ENCODE results near the gene JAKMIP1.

Gene JAKMIP1

DNA sequence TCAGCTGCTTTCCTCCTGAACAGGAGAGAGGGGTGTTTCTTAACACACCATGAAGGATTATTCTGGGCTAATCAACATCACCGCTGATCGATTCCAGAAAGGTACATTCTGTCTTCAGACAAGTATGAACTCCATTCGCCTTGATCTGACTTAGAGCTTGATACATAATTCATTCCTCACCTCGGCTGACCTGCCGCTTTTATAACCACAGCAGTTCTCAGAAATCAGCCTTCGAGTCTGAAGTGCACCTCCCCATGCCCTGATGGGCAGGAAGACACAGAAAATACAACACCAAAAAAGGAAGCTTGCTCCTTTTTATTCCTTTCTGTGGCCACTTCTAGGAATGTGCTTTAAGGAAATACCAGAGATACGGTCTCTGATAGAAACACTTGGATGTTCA is 85.7 kb downstream of the JAKMIP1 start:
- FAIRE-seq = no peak

DNA sequence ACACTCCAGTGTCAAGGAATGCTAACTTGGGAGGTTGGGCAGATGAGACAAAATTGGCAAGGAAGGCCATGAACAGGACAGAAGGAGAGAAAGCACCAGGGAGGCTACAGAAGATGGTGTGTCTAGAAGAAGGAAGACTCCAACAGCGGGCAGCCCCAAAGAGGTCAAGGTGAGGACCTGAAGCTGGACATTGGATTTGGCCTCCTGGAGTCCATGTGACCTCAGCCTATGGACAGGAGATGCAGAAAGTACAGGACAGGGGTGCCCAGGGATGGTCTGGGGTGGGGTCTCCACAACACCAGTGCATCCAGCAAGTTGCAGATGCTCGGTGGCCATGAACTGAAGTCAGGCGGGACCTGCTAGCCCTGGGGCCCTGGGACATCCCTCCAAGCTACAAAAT is 86.2 kb downstream of the JAKMIP1 start:
- no peak for FAIRE-seq

DNA sequence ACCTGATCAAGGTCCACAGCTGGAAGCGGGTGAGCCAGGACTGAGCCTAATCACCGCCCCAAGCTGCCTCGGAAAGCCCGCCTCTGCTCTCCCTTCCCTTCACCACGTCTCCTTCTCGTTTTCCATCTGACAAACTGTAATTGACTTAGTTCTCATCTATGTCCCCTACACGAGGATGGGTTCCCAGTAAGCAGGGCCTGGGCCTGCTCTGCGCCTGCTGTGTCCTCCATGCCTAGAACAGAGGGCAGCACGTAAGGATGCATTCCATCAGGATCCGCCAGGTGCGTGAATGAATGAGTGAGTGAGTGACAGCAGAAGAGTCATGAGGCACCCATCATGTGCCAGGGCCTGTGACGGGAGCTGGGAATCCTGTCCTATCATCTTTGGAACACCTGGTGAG is 86.7 kb downstream of the JAKMIP1 start:
- FAIRE-seq = no peak

DNA sequence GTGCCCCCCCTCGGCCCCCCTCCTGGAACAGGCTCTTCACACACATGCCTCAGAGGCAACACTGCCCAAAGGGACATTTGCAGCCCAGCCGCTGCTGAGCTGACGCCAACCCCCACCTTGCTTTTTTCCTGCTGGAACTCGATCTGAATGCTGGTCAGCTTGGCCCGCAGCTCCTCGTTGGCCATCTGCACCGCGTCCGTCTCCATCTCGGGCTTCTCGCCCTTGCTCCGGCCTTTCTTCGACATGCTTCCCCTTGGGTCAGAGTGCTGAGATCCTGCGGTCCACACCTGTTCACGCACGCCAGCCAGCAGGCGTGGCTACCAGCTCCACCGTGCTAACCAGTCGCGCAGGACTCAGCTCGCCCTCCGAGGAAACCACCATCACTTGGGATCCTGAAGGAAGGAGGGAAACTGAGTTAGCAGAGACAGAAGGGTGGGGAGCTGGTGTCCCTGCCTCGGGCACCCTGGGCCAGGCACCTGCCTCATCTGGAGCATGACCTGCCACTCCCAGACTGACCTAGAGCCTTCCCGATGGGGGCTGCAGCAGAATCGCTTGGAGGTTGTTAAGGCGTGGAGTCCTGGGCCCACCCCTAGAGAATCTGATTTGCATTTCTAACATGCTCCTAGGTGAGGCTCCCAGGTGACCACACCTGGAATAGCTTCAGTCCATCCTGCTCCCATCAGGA is 87.6 kb downstream of the JAKMIP1 start:
- FAIRE-seq = no peak

DNA sequence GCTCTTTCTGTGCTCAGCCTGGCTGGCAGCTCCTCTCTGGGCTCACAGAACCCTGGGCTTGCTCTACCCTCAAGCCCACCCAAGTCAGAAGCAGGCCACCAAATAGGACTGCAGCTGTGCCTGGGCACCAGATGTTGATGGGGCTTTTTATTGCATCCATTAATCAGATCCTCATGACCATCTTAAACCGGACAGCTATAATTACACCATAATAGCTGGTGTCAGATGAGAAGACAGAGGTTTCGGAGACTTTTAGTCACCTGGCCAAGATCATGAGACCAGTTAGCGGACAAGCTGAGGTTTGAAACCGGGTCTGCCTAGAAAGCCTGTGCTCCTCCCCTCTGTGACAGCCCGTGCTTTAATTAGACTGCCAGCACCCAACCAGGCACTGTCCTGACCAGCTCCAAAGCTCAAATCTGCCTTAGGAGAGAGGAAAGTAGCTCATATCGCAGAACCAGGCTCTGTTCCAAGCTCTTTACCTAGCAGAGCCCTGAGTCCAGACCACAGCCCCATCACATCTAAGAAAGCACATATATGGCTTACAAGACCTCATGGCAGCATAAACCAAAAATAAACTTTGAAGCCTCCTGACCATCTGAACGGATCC is 88.9 kb downstream of the JAKMIP1 start:
- FAIRE-seq = no peak

DNA sequence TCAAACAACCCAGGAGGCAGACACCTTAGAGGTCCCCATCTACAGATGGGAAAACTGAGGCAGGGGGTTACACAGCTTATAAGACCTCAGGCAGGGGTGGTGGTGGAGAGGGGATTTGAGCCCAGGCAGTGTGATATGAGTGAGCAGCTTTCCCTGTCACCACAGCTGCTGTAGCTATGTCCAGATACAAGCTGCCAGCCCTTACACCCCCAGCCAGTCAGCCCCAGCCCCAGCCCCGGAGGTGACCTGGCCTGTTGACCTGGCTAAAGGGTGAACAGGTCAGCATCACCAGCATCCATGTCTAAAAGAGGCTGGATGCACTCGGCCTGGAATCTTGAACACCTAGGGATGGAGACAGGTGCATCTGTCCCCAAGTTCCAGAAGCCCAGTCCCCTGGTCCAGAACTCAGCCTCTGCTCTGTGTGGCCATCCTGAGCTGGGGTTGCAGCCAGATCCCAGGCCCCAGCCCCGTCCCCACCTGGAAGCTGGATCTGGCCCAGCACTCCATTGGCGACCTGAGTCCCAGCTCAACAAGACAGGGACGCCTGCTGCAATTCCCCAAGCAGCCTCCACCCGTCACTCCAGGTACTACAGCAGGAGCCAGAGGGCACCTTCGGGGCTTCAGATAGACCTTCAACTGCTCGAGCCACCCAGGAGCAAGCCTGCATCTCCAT is 89.5 kb downstream of the JAKMIP1 start:
- FAIRE-seq = no peak

DNA sequence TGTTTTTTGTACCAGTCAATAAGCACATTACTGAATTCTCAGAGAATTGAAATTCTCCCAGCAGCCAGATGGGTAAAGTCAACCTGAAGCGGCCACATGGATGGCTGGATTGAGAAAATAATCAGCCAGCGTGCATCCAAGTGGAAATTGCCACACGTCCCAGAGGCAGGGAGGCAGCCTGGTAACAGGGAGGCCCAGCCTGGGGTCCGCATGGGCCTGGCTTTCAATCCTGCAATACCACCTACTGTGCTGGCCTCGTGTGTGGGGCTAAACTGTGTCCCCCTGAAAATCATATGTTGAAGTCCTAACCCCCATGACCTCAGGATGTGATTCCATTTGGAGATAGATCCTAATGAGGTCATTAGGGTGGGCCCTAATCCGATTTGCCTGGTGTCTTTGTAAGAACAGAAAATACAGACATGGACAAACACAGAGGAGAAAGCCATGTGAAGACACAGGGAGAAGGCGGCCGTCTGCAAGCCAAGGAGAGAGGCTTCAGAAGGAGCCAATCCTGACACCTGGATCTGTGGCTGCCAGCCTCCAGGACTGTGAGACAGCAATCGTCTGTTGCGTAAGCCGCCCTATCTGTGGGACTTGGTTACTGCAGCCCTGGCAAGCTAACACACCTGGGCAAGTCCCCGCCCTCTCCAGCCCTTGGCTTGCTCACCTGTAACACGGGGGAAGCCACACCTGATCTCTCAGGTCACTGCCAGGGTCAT is 90.3 kb downstream of the JAKMIP1 start:
- no peak for FAIRE-seq

DNA sequence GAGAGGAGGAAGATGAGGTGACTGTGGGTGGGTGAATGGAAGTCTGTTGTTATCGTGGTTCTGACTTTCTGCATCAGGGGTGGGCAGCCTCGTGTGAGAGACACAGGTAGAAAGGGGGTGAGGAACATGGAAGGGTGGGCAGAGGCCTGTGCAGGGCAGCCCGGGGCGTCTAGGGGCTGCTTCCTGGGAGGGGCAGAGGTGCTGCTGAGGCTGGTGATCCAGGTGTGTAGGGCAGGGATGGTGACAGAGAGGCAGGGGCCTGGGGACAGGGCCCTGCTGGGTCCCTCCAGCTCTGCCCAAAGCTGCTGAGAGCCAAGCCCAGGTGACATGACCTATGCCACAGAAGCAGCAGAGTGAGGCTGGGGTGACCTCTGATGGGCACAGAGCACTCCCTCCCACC is 92.5 kb downstream of the JAKMIP1 start:
- FAIRE-seq = no peak

DNA sequence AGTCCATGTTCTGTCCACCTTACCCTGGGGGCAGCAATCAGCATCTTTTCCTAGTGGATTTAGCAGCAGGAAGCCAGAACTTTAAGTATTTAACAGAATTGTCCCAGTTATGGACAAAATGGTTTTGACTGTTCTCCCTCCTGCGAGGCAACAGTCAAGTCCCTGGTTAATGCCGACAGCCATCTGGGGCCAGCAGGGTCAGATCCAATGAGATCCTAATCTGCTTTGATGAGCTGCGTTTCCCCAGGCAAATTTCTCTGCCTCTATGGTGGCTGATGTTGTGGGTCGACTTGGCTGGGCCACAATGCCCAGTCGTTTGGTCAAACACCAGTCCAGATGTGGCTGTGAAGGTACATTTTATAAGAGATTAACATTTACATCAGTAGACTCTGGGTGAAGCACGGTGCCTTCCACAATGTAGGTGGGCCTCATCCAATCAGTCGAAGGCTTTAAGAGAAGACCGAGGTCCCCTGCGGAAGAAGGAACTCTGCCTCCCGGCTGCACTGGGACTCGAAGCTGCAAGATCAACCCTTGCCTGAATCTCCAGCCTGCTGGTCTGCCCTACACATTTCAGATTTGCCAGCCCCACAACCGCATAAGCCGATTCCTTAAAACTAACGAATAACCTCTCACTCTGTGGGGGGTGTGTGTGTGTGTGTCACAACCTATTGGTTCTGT is 93.1 kb downstream of the JAKMIP1 start:
- no peak for FAIRE-seq

DNA sequence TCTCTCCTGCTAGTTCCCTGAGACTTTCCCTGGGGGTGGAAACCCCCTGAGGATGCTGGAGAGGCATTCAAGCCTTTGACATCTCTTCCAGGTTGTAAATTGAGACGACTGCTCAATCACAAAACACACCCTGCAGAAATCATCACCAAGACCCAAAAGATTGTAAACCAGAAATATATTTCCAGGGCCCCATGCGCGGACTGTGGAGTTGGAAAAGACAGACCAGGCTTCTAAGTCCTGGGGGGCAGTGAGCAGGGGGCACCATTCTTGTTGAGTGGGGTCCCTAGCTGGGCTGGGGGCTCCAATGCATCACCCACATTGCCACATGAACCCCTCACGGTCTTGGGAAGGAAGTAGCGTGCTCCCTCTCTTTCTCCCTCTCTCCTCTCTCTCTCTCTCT is 94.2 kb downstream of the JAKMIP1 start:
- no peak for FAIRE-seq

DNA sequence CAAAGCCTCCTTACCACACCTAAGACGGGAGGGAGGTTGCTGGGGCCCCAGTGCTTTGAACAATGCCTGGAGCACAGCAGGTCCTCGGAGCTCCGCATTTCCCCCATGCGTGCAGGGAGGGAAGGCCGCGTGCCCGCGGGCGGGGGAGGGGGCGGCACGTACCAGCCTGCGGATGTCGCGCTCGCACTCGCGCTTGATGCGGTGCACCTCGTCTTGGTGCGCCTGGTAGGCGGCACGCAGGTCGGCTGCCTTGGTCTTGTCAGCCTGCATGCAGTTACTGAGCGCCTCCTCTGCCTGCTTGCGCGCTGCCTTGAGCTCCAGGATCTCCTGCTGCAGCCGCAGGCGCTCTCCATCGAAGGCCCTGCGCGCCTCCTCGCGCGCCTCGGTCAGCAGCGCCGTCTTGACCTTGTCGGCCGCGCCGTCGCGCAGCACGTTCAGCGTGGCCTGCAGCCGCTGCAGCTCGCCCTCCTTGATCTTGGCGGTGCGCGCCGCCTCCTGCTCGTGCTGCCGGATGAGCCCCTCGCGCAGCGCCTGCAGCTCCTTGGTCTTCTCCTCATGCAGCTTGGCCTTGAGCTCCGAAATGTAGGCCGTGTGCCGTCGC is 94.9 kb downstream of the JAKMIP1 start:
- no peak for FAIRE-seq

DNA sequence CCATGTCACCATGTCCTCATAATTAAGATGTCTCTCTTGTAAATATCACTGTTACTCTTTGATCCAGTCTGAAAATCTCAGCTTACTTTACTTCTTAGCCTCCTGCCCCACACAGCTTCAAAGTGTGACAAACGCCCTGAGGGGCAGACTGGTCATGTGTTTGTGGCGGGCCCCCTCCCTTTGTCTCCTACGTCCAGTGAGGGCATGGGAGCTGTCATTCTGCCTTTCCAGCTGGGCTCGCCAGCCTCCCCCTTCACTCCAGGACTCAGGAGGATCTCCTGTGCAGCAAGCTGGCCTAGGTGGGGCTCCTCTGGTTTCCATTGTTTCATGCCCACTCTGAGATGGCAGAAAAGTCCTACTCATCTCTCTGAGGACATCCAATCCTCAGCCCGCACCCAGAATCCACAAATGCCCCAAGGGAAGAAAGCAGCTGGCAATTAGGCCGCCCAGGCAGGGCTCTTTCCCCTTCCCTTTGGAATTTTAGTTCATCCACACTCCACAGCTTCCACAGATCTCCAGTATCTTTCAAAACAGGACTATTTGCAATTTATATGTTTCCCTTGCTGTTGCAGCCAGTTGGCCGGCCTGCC is 95.7 kb downstream of the JAKMIP1 start:
- FAIRE-seq = no peak

DNA sequence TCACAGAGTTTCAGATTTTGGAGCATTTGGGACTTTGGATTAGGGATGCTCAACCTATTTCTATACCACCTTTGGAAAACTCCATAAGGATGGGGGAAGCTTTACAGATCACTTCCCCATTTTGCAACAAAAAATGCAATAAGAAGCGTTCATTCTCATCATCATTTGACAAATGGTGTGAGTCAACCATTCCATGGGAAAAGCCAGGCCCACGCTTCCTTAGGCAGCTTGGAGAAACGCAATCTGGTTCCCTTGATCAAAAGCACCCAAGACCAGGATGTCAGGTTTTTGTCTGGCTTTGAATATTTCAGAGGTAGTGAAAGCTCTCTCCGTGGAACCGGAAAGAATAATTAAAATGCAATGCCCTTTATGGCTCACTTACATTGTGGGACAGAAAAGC is 102.8 kb downstream of the JAKMIP1 start:
- FAIRE-seq = no peak

DNA sequence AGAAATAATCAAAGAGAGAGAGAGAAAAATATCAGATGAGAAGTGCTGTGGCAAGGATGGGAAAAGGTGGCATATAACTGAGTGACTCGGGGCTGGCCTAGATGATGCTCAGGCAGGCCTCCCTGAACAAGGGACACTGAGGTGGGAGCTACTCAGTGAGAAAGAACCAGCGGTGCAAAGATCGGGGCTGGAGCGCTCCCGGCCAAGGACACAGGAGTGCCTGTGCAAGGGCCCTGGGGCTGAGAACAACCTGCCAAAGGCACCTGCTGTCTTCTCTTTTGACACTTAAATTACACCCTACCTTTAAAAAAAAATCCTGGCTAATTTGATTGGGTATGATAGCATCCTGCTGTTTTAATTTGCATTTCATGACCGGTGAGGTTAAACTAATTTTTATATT is 104.5 kb downstream of the JAKMIP1 start:
- no peak for FAIRE-seq

DNA sequence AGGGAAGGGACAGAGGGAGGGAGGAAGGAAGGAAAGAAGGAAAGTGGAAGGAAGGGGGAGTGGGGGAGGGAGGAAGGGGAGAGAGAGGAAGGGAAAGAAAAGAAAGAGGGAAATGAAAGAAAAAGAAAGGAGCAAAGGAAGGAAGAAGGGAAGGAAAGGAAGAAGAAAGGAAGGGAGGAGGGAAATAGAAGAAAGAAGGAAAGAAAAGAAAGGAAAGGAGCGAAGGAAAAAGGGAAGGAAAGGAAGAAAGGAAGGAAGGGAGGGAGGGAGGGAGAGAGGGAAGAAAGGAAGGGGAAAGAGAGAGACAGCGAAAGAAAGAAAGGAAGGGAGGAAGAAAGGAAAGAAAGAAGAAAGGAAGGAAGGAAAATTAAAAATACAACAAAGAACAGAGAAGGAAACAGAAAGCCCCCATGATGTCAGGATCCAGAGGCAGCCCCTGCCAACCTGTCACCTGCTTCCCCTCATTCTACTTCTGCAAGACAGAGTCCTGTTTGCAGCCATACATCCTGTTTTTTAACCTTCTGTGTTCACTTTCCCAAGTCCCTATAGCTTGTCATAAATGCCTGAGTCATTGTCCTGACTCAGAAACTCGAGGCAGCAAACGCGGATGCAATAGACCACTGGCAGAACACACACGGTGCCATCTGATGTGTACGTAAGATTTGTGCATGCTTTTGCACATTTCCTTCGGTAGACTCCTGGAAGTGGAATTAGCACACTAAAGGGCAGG is 105.2 kb downstream of the JAKMIP1 start:
- FAIRE-seq = no peak

DNA sequence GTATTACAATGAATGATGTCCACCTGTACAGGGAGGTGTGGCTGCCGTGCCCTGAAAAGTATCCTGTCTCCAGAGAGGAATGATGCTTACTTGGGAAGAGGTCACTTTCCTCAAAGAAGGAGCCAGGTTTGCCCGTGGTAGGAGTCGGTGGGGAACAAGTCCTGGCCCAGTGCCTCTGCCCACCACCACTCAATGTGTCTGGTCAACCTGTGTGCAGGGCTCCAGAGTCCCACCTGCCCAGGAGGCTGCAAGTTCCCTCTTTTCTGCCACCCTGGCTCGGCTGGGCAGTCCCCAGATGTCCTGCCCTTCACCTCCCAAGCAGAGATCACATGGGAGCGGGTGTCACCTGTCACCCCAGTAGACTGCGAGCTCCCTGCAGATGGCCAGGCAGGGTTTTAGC is 106.7 kb downstream of the JAKMIP1 start:
- no peak for FAIRE-seq

DNA sequence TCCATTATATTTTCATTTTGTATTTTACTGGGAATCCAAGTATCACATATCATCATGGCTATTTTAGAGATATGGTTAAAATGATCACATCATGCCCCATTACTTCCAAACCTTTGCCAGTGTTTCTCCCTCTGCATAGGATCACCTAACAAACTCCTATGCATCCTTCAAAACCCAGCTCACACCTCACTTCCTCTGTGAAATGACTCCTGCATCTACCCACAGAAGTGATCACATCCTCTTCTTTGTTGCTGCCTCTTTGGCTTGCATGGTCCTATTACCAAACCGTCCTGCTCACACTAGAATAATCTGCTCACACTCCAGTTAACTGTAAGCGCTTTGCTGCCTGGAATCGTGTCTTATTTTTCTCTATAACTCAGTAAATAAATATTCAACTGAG is 107.4 kb downstream of the JAKMIP1 start:
- FAIRE-seq = no peak

DNA sequence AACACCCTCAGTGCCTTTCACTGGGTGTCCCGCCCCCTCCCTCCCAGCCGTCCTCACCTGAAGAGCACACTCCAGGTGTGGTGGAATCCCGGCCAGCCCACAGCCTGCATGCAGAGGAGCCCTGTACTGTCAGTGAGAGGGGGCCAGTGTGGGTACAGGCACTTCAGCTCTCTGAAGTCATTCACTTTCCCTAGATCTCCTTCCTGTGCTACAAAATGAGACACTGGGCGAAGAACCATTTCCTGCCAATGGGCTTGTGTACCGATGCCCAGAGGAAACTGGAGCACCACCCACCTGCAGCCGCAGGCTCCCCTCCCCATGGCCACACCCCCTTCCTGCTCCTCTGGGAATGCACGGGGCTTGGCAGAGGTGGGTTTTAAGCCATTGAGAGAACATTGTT is 108.2 kb downstream of the JAKMIP1 start:
- FAIRE-seq = no peak

DNA sequence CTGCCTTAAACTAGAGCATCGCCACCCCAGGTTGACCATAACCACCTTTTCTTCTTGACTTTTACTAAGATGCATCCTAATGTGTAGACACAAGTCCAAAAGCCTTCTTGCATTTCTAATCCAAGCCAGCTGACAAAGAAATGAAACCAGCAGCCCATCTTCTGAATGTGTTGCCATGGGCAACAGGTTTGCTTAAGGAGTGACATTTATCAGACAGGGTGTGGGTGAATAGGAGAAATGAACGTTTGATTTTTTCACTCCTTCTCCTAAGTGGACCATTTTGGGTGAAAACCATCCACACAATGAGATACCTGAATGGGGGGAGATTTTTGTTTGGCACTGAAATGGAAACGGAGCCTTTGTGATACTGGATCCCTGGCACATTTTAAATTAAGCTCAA is 109.4 kb downstream of the JAKMIP1 start:
- FAIRE-seq = no peak

DNA sequence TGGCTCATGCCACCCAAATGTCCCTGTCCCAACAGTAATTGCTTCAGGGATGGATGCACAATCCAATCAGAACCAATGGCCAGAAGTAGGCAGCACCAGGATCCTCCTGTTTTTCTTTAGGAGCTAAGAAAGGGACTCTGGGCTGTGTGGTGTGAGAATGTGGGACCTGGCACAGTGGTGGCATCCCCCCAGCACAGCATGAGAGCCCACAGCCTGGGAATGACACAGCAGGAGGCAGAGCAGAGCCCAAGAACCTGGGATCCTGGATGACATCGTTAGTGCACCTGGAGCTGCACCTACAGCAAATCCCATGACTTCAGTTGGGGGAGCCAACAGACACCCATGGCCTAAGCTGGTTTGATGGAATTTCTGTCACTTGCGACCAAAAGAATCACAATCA is 111.4 kb downstream of the JAKMIP1 start:
- FAIRE-seq = no peak

DNA sequence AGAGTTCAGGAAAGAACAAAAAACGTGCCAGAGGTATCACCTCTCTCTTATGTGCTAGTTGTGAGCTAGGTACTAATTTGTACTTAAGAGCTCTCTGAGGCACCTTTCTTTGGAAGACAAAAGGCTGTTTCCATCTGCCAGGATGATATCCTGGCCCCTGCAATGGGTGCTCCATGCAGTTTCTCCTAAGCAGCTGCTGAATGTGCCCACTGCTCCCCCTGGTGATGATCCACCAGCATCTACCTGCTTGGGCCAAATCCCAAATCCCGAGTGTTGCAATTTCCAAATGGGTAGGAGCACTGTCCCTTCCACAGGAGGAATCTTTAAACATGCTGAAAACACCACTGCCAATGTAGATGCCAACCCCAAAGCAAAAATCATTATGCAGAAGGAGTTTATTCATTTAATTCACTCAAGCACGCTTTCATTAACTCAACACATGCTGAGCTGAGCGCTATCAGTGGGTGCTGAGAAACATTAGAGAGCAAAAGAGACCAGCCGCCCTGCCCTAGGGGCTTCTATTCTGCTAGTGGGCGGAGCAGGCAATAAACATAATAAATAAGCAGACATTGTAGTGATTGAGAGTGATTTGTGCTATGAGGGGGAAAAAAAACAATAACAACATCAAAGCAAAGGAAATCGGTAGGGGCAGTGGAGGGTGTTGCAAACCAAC is 112.5 kb downstream of the JAKMIP1 start:
- FAIRE-seq = no peak

Measured in colon (tissue), 2 donors.